SU-DHL-6 (cell line): ENCODE data around the gene KRT20.

Experiments used
- H2AFZ ChIP-seq: fragments of 200-600 bp; sonication (generic); 2 replicates; pipeline ENCODE4 v1.6.1; 2014; ENCODE audit warnings: low read depth, mild to moderate bottlenecking, moderate library complexity, mixed read lengths, antibody characterized with exemption, low read length; ENCODE audit not compliant: severe bottlenecking
- H3F3A ChIP-seq: fragments of 200-600 bp; shearing (Covaris generic); 2 replicates; pipeline ENCODE4 v1.6.0; 2016; ENCODE audit warnings: antibody characterized with exemption, mild to moderate bottlenecking; ENCODE audit not compliant: insufficient read depth
- H3K27ac ChIP-seq: fragments of 200-600 bp; sonication (generic); 2 replicates; pipeline ENCODE4 v1.5.1; 2016; ENCODE audit warnings: low read depth, mild to moderate bottlenecking, low read length, moderate library complexity, mixed read lengths
- H3K27me3 ChIP-seq: fragments of 200-600 bp; sonication (generic), shearing (Covaris generic); 2 replicates; pipeline ENCODE4 v1.6.0; 2014; ENCODE audit warnings: mild to moderate bottlenecking, low read length
- H3K36me3 ChIP-seq: fragments of 200-600 bp; sonication (generic); 2 replicates; pipeline ENCODE4 v1.6.1; 2014; ENCODE audit warnings: mild to moderate bottlenecking, low read length, mixed read lengths
- H3K4me2 ChIP-seq: fragments of 300-600, 200-600 bp; shearing (Covaris generic), sonication (generic); 2 replicates; pipeline ENCODE4 v1.6.0; 2014; ENCODE audit warnings: low read length, low read depth, mild to moderate bottlenecking; ENCODE audit not compliant: poor library complexity, severe bottlenecking
- H3K4me3 ChIP-seq: fragments of 200-600 bp; sonication (generic); 2 replicates; pipeline ENCODE4 v1.5.1; 2014; ENCODE audit warnings: antibody characterized with exemption, low read length, mild to moderate bottlenecking, mixed read lengths; ENCODE audit not compliant: insufficient read depth, poor library complexity, severe bottlenecking
- H3K79me2 ChIP-seq: fragments of 200-600 bp; sonication (generic); 2 replicates; pipeline ENCODE4 v1.6.1; 2014; ENCODE audit warnings: mild to moderate bottlenecking, low read length, moderate library complexity; ENCODE audit not compliant: insufficient read depth
- H3K9ac ChIP-seq: fragments of 200-600 bp; sonication (generic); 2 replicates; pipeline ENCODE4 v1.7.0; 2014; ENCODE audit warnings: mild to moderate bottlenecking, low read length
- H3K9me2 ChIP-seq: fragments of 200-600 bp; sonication (generic); replicated peaks from 2 replicates; pipeline ENCODE4 v1.6.1; 2014; ENCODE audit warnings: low read length; ENCODE audit not compliant: insufficient read depth
- H3K9me3 ChIP-seq: fragments of 200-600 bp; sonication (generic); 2 replicates; pipeline ENCODE4 v1.6.1; 2014; ENCODE audit warnings: low read length, mixed read lengths; ENCODE audit not compliant: insufficient read depth
- H4K20me1 ChIP-seq: fragments of 200-600 bp; sonication (generic); 2 replicates; pipeline ENCODE4 v1.6.1; 2014; ENCODE audit warnings: low read depth, mild to moderate bottlenecking, antibody characterized with exemption, low read length, moderate library complexity, mixed read lengths
- EZH2phosphoT487 ChIP-seq: fragments of 200-600 bp; sonication (generic), shearing (Covaris generic); conservative IDR thresholded peaks from 2 replicates; pipeline ENCODE4 v1.6.1; 2018; ENCODE audit warnings: mild to moderate bottlenecking, antibody characterized with exemption, low read length, moderate library complexity, mixed read lengths
- TF ChIP-seq, protein P1 (sequence below): fragments of 200-600 bp; sonication (generic); IDR thresholded peaks from one replicate; pipeline ENCODE4 v1.5.1; 2017; ENCODE audit warnings: antibody characterized with exemption, mild to moderate bottlenecking, low read length, moderate library complexity; ENCODE audit not compliant: insufficient read depth, poor library complexity, severe bottlenecking

The KRT20 gene

DNA sequence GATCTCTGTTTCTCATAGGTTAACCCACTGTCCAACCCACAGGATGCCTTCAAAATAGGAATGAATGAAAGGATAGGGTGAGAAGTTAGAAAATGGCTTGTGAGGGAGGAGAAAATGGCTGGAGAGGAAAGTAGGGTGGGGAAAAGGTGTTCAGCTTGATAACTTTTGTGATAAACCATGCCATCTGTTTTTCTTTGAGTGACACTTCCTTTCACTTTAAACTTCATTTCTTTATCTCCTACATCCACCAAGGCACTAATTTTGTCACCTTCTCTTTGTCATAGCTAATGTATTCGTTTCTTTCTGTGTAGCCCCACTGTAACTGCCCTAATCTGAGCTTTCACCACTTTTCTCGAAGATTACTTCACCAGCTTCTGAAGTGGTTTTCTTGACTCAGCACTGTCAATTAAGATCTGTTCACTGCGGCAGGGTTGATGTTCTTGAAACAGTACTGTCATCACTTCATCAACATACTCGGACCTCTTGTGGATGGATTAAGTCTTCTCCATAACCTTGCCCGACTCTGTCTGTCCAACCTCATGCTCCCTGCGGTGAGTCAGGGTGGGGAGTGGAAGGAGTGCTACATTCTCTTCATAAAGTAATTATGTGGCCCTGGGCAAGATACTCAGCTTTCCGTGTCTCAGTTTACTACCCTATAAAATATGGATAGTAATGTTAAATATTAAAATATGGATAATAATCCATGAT, 57.1 kb downstream of the KRT20 start:
- TF ChIP-seq, protein P1, sequence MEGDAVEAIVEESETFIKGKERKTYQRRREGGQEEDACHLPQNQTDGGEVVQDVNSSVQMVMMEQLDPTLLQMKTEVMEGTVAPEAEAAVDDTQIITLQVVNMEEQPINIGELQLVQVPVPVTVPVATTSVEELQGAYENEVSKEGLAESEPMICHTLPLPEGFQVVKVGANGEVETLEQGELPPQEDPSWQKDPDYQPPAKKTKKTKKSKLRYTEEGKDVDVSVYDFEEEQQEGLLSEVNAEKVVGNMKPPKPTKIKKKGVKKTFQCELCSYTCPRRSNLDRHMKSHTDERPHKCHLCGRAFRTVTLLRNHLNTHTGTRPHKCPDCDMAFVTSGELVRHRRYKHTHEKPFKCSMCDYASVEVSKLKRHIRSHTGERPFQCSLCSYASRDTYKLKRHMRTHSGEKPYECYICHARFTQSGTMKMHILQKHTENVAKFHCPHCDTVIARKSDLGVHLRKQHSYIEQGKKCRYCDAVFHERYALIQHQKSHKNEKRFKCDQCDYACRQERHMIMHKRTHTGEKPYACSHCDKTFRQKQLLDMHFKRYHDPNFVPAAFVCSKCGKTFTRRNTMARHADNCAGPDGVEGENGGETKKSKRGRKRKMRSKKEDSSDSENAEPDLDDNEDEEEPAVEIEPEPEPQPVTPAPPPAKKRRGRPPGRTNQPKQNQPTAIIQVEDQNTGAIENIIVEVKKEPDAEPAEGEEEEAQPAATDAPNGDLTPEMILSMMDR = no peak
- TF ChIP-seq EZH2phosphoT487 = no peak
- Histone ChIP-seq H3K4me3 (no peak overlapping the region), H2AFZ (no peak overlapping the region), H3K9ac (no peak overlapping the region), H3K4me2 (no peak overlapping the region), H3K9me2 (no peaks in the 10 kb centered on the region), H3K27ac (no peak overlapping the region), H3K9me3 (no peaks in the 10 kb centered on the region), H4K20me1 (no peaks in the 10 kb centered on the region), H3K79me2 (peaks cover 6% of the 10 kb centered on the region; the same call in 1 of the 2 replicates), H3K36me3 (no peaks in the 10 kb centered on the region; the same call in 1 of the 2 replicates), H3K27me3 (no peaks in the 10 kb centered on the region), H3F3A (no peaks in the 10 kb centered on the region)
